Skeletal muscle satellite cell (primary cell): Measurements from ENCODE around the gene EEFSEC.

Source experiments
- H3K27me3 ChIP-seq: 2 replicates; pipeline ENCODE4 v1.7.0; 2013; ENCODE audit warnings: low read length; ENCODE audit not compliant: control insufficient read depth, insufficient read depth
- H3K36me3 ChIP-seq: 2 replicates; pipeline ENCODE4 v1.7.0; 2013; ENCODE audit warnings: mild to moderate bottlenecking, control low read depth, low read length; ENCODE audit not compliant: insufficient read depth
- H3K4me1 ChIP-seq: 2 replicates; pipeline ENCODE4 v1.7.0; 2013; ENCODE audit warnings: low read length; ENCODE audit not compliant: control insufficient read depth, insufficient read depth
- H3K4me2 ChIP-seq: 2 replicates; pipeline ENCODE4 v1.7.0; 2013; ENCODE audit warnings: mild to moderate bottlenecking, low read length
- H3K4me3 ChIP-seq: 2 replicates; pipeline ENCODE4 v1.7.0; 2013; ENCODE audit warnings: low read length
- H3K9ac ChIP-seq: 2 replicates; pipeline ENCODE4 v1.7.0; 2013; ENCODE audit warnings: mild to moderate bottlenecking, low read depth, low read length, moderate library complexity
- H3K9me3 ChIP-seq: replicated peaks from 2 replicates; pipeline ENCODE4 v1.7.0; 2013; ENCODE audit warnings: mild to moderate bottlenecking, control low read depth, low read length

EEFSEC gene

GRCh38 chr3:128424508-128425069 is 271.3 kb downstream of the EEFSEC start:
- no peaks in the 10 kb centered on the region for H3K9me3 ChIP-seq
- H3K4me3 ChIP-seq: no peak overlapping the region
- H3K27me3 ChIP-seq: peaks cover 20% of the 10 kb centered on the region
- H3K9ac ChIP-seq: no peak overlapping the region
- no peak overlapping the region for H3K4me2 ChIP-seq
- H3K4me1 ChIP-seq: peaks cover 10% of the 10 kb centered on the region
- H3K36me3 ChIP-seq: no peaks in the 10 kb centered on the region

DNA sequence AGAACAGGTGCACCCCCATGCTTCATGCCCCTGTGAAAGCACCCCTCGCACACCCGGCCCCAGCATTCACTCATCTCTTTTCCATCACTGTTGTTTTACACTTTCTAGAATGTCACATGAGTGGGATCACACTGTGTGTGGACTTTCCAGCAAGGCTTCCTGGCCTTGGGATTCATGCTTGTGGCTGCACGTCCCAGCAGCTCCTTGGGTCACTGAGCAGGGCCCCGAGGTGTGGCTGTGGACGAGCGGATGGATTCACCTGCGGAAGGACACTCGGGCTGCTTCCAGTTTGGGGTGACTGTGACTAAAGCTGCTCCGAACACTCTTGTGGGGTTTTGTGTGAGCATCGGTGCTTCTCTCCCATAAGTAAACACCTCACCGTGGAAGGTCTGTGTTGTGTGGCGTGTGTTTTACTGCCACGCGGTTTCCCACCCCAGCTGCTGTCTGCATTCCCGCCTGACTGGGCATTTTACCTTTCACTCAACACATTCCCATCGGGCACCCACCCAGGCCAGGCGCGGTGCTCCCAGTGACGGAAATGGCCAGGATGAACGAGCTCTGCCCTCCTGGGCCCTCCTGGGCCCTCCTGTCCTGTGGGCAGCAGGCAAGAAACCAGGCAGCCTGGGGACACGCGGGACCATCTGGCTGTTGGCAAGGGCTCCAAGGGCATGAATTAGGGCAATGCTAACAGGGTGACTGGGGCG is 272.0 kb downstream of the EEFSEC start:
- H3K4me3 ChIP-seq: no peak overlapping the region
- H3K4me2 ChIP-seq: no peak overlapping the region
- H3K9ac ChIP-seq: no peak overlapping the region
- H3K9me3 ChIP-seq: no peaks in the 10 kb centered on the region
- H3K36me3 ChIP-seq: no peaks in the 10 kb centered on the region
- peaks cover 27% of the 10 kb centered on the region for H3K27me3 ChIP-seq
- peaks cover 10% of the 10 kb centered on the region for H3K4me1 ChIP-seq

DNA sequence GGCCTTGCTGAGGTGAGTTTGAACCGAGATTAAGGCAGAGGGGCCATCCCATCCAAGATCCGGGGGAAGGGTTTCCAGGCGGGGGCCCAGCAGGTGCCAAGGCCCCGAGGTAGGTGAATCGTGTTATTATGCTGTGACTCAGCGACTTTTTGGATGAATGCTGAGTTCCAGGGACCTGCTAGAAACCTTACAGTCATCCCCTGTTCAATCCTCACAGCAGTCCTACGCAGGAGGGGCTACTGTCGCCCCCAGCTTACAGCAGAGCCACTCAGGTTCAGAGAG is 272.5 kb downstream of the EEFSEC start:
- H3K27me3 ChIP-seq: peaks cover 32% of the 10 kb centered on the region
- no peak overlapping the region for H3K9ac ChIP-seq
- no peak overlapping the region for H3K4me3 ChIP-seq

DNA sequence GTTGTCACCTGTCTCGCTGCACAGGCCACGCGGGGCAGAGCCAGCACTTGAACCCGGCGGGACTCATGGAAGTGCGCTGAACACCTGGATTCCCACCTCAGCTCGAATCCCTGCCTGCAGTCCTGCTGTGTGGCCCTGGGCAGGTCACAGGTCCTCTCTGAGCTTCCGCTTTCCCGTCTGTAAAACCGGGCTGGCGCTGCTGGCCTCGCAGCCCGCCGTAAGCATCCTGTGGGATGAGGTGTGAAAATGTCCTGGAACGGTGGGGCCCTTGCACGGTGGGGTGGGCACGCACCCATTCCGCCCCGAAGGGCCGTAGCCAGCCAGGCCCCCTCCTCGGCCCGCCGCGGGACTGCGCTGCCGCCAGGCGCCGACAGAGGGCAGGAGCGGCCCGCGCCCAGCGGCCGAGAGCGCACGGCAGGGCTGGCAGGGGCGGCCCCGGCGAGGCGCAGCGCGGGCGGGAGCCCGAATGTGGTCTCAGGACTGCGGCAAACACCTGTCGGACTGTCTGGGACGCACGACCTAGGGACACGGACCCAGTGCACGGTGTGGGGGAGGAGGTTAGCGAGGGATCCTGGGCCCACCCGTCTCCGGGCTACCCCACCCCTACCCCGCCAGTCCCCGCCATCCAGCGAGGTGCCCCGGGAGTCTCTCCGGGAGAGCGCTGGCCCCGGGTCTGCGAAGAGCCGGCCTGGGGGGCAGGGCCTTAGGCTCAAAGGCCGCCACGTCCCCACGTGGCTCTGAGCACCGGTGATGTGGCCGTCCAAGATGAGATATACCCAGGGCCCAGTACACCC is 273.0 kb downstream of the EEFSEC start:
- no peak overlapping the region for H3K4me3 ChIP-seq
- H3K27me3 ChIP-seq: peaks cover 38% of the 10 kb centered on the region
- no peak overlapping the region for H3K9ac ChIP-seq
- peak overlapping the region; percentile 76 for H3K4me2 ChIP-seq
- H3K9me3 ChIP-seq: no peaks in the 10 kb centered on the region
- peaks cover 10% of the 10 kb centered on the region for H3K4me1 ChIP-seq
- no peaks in the 10 kb centered on the region for H3K36me3 ChIP-seq

More for the DNA sequence above, 272.5 kb downstream of the EEFSEC start:
- H3K4me1 ChIP-seq: peaks cover 10% of the 10 kb centered on the region
- H3K36me3 ChIP-seq: no peaks in the 10 kb centered on the region
- no peak overlapping the region for H3K4me2 ChIP-seq
- H3K9me3 ChIP-seq: no peaks in the 10 kb centered on the region

- peaks cover 47% of the 10 kb centered on the region for H3K27me3 ChIP-seq
Measured at GRCh38 chr3:128427175-128427857, 274.0 kb downstream of the EEFSEC start.

GRCh38 chr3:128427872-128428822 is 274.9 kb downstream of the EEFSEC start:
- Histone ChIP-seq H3K9me3 (no peaks in the 10 kb centered on the region), H3K4me1 (peaks cover 10% of the 10 kb centered on the region), H3K4me2 (no peak overlapping the region), H3K9ac (no peak overlapping the region), H3K36me3 (no peaks in the 10 kb centered on the region), H3K4me3 (no peak overlapping the region), H3K27me3 (peaks cover 53% of the 10 kb centered on the region)

More at GRCh38 chr3:128427175-128427857, 274.0 kb downstream of the EEFSEC start:
- H3K9ac ChIP-seq: no peak overlapping the region
- H3K4me2 ChIP-seq: no peak overlapping the region
- no peaks in the 10 kb centered on the region for H3K9me3 ChIP-seq
- H3K4me1 ChIP-seq: peaks cover 10% of the 10 kb centered on the region
- no peak overlapping the region for H3K4me3 ChIP-seq
- no peaks in the 10 kb centered on the region for H3K36me3 ChIP-seq

DNA sequence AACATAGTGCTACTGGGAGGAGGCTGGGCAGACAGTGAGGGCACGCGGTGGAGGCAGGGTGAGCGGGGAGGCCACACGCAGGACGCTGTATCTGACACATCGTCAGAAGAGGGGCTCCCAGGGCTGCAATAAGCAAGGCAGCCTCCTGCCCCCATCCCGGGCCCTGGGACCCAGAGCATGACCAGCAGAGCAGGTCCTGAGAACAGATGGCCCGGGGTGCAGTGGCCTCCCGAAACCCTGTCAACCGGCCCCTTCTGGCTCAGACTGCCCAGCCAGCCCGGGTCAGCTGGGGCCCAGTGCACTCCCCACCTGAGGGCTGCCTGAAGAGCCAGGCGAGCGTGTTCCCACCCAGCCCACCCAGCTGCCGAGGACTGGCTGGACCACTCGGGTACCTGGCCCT is 276.0 kb downstream of the EEFSEC start:
- peaks cover 7% of the 10 kb centered on the region for H3K4me1 ChIP-seq
- H3K9me3 ChIP-seq: no peaks in the 10 kb centered on the region
- H3K36me3 ChIP-seq: no peaks in the 10 kb centered on the region
- H3K4me2 ChIP-seq: no peak overlapping the region
- H3K9ac ChIP-seq: no peak overlapping the region
- no peak overlapping the region for H3K4me3 ChIP-seq
- H3K27me3 ChIP-seq: peaks cover 64% of the 10 kb centered on the region

- Histone ChIP-seq H3K36me3 (no peaks in the 10 kb centered on the region), H3K9me3 (no peaks in the 10 kb centered on the region), H3K4me2 (no peak overlapping the region), H3K4me3 (no peak overlapping the region), H3K27me3 (peaks cover 67% of the 10 kb centered on the region), H3K4me1 (peaks cover 3% of the 10 kb centered on the region), H3K9ac (no peak overlapping the region)
Measured at GRCh38 chr3:128429751-128430150, 276.5 kb downstream of the EEFSEC start.

DNA sequence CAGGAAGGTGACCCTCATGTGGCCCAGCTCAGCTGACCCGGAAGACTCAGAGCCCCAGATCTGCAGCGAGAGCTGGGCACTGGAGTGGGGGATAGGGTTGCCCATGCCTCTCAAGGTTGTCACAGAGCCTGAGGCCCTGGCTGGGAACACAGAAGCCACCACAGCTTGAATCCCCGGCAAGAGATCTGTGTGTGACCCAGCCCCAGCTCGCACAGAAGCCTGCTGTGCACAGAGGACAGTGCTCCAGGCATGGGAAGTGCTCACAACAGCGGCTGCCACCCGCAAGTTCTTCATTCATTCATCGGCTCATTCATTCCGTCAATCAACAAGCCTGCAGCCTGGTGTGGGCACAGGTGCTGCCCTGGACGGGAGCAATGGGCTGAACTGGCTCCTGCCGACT is 277.0 kb downstream of the EEFSEC start:
- H3K4me3 ChIP-seq: no peak overlapping the region
- peaks cover 3% of the 10 kb centered on the region for H3K4me1 ChIP-seq
- H3K9ac ChIP-seq: no peak overlapping the region
- no peak overlapping the region for H3K4me2 ChIP-seq
- H3K36me3 ChIP-seq: no peaks in the 10 kb centered on the region
- H3K9me3 ChIP-seq: no peaks in the 10 kb centered on the region
- peaks cover 62% of the 10 kb centered on the region for H3K27me3 ChIP-seq

GRCh38 chr3:128430731-128431130 is 277.4 kb downstream of the EEFSEC start:
- Histone ChIP-seq H3K4me3 (no peak overlapping the region), H3K4me2 (no peak overlapping the region), H3K9ac (no peak overlapping the region), H3K36me3 (no peaks in the 10 kb centered on the region), H3K9me3 (no peaks in the 10 kb centered on the region), H3K4me1 (peaks cover 3% of the 10 kb centered on the region), H3K27me3 (peaks cover 65% of the 10 kb centered on the region)
